ENCODE measurements around the gene RPSA. TPM values are rescaled to one million over a fixed set of nuclear protein-coding genes. Genes with fewer than 3 reads are reported as not detected.

RPSA gene
- total RNA-seq, 1 experiment from 2014 or later = 1,544 TPM

- no peak overlapping the region for H3K27ac ChIP-seq
Measured at GRCh38 chr3:39408493-39409372, 2.2 kb downstream of the RPSA start.

GRCh38 chr3:39409514-39410136 lies 3.1 kb downstream of the RPSA start:
- Histone ChIP-seq H3K79me2 (ENCODE audit: low read depth) (peaks cover 40% of the 10 kb centered on the region), H3K27me3 (ENCODE audit: insufficient read depth, low read depth) (no peaks in the 10 kb centered on the region), H4K20me1 (ENCODE audit: insufficient read depth) (peaks cover 35% of the 10 kb centered on the region), H3K4me2 (peak overlapping the region; percentile 44; the same call in 1 of the 2 replicates), H3K27ac (peak overlapping the region; percentile 12; the same call in 1 of the 2 replicates), H2AFZ (no peak overlapping the region), H3K36me3 (ENCODE audit: low read depth) (peaks cover 37% of the 10 kb centered on the region), H3K9me2 (ENCODE audit: insufficient read depth) (no peaks in the 10 kb centered on the region), H3F3A (ENCODE audit: insufficient read depth, low read depth) (peaks cover 89% of the 10 kb centered on the region), H3K9me3 (ENCODE audit: insufficient read depth, low read depth) (no peaks in the 10 kb centered on the region), H3K4me1 (replicated peaks; ENCODE audit: insufficient read depth) (peaks cover 24% of the 10 kb centered on the region), H3K4me3 (no peak overlapping the region)
- TF ChIP-seq, protein P1, sequence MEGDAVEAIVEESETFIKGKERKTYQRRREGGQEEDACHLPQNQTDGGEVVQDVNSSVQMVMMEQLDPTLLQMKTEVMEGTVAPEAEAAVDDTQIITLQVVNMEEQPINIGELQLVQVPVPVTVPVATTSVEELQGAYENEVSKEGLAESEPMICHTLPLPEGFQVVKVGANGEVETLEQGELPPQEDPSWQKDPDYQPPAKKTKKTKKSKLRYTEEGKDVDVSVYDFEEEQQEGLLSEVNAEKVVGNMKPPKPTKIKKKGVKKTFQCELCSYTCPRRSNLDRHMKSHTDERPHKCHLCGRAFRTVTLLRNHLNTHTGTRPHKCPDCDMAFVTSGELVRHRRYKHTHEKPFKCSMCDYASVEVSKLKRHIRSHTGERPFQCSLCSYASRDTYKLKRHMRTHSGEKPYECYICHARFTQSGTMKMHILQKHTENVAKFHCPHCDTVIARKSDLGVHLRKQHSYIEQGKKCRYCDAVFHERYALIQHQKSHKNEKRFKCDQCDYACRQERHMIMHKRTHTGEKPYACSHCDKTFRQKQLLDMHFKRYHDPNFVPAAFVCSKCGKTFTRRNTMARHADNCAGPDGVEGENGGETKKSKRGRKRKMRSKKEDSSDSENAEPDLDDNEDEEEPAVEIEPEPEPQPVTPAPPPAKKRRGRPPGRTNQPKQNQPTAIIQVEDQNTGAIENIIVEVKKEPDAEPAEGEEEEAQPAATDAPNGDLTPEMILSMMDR (conservative IDR thresholded peaks at IDR 0.05) = no peak
- no peak for TF ChIP-seq EZH2 (IDR thresholded peaks at IDR 0.05; ENCODE audit: low read depth)
- POLR2A ChIA-PET (ENCODE audit: unreplicated experiment) = no interaction called here
- intact Hi-C loops (cut with micrococcal nuclease; ENCODE audit: unreplicated experiment) = loop anchor here (10.0 kb wide), 1 partner anchor 905 kb away; no protein-coding TSS in a partner anchor
- CTCF ChIA-PET = no interaction called here
- DNase-seq = no peak
- BruUV-seq (replicated peaks) = no TSS peak

More at GRCh38 chr3:39408493-39409372, 2.2 kb downstream of the RPSA start:
- ChIA-PET CTCF (no interaction called here), POLR2A (ENCODE audit: unreplicated experiment) (interaction anchor here (0.6 kb wide), 1 partner anchor 539 kb away, joined by 6 read pairs; no protein-coding TSS in a partner anchor)
- H3K27me3 ChIP-seq (ENCODE audit: insufficient read depth, low read depth) = no peaks in the 10 kb centered on the region
- peaks cover 28% of the 10 kb centered on the region for H4K20me1 ChIP-seq (ENCODE audit: insufficient read depth)
- peaks cover 37% of the 10 kb centered on the region for H3K36me3 ChIP-seq (ENCODE audit: low read depth)
- peaks cover 24% of the 10 kb centered on the region for H3K4me1 ChIP-seq (replicated peaks; ENCODE audit: insufficient read depth)
- no peaks in the 10 kb centered on the region for H3K9me3 ChIP-seq (ENCODE audit: insufficient read depth, low read depth)
- intact Hi-C loops (cut with micrococcal nuclease; ENCODE audit: unreplicated experiment) = no loop called here
- H3F3A ChIP-seq (ENCODE audit: insufficient read depth, low read depth) = peaks cover 80% of the 10 kb centered on the region
- no peaks in the 10 kb centered on the region for H3K9me2 ChIP-seq (ENCODE audit: insufficient read depth)
- H3K4me3 ChIP-seq = peak overlapping the region; percentile 98; the same call in 1 of the 2 replicates
- BruUV-seq (replicated peaks) = no TSS peak
- TF ChIP-seq EZH2 (IDR thresholded peaks at IDR 0.05; ENCODE audit: low read depth) = no peak
- TF ChIP-seq, protein P1 (conservative IDR thresholded peaks at IDR 0.05) = no peak
- peak overlapping the region; percentile 86 for H3K4me2 ChIP-seq
- H2AFZ ChIP-seq = no peak overlapping the region
- H3K79me2 ChIP-seq (ENCODE audit: low read depth) = peaks cover 40% of the 10 kb centered on the region
- no peak for DNase-seq

DNA sequence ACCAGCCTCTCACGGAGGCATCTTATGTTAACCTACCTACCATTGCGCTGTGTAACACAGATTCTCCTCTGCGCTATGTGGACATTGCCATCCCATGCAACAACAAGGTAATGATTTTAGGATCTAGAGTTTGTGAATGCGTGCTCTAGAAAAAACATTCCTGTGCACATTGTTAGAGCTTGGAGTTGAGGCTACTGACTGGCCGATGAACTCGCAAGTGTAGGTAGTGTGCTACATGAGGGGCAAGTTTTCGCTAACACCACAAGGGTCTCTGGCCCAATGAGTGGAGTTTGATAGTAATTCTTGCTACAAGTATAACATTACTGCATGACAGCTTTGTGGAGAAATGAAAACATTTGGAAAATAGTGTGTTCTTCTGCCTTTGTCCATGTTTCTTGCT lies 4.4 kb downstream of the RPSA start:
- H3K27me3 ChIP-seq (ENCODE audit: insufficient read depth, low read depth) = no peaks in the 10 kb centered on the region
- peaks cover 94% of the 10 kb centered on the region for H3F3A ChIP-seq (ENCODE audit: insufficient read depth, low read depth)
- no peak overlapping the region for H3K4me2 ChIP-seq
- no peak for DNase-seq
- H4K20me1 ChIP-seq (ENCODE audit: insufficient read depth) = peaks cover 43% of the 10 kb centered on the region
- peaks cover 40% of the 10 kb centered on the region for H3K79me2 ChIP-seq (ENCODE audit: low read depth)
- BruUV-seq (replicated peaks) = no TSS peak
- no peaks in the 10 kb centered on the region for H3K9me3 ChIP-seq (ENCODE audit: insufficient read depth, low read depth)
- H3K4me3 ChIP-seq = no peak overlapping the region
- H3K4me1 ChIP-seq (replicated peaks; ENCODE audit: insufficient read depth) = peaks cover 19% of the 10 kb centered on the region
- H3K9me2 ChIP-seq (ENCODE audit: insufficient read depth) = no peaks in the 10 kb centered on the region
- no peak overlapping the region for H2AFZ ChIP-seq
- no peak overlapping the region for H3K27ac ChIP-seq
- POLR2A ChIA-PET (ENCODE audit: unreplicated experiment) = no interaction called here
- H3K36me3 ChIP-seq (ENCODE audit: low read depth) = peaks cover 37% of the 10 kb centered on the region
- intact Hi-C loops (cut with micrococcal nuclease; ENCODE audit: unreplicated experiment) = loop anchor here (10.0 kb wide), 1 partner anchor 904 kb away; no protein-coding TSS in a partner anchor
- TF ChIP-seq EZH2 (IDR thresholded peaks at IDR 0.05; ENCODE audit: low read depth) = no peak
- TF ChIP-seq, protein P1 (conservative IDR thresholded peaks at IDR 0.05) = no peak
- CTCF ChIA-PET = no interaction called here
